GM20000 (cell line): Measurements from ENCODE around the gene MAFF.
A peak's percentile ranks its signal among the peaks of the same experiment; 100 is the strongest.

Experiments used
- DNase-seq: peaks from one replicate; pipeline ENCODE4 v3.0.0; 2012; ENCODE audit warnings: low spot score
- CTCF ChIP-seq: IDR thresholded peaks from 2 replicates; pipeline ENCODE4 v1.5.1; 2012; ENCODE audit warnings: mild to moderate bottlenecking, control low read depth; ENCODE audit errors: extremely low read depth, missing control alignments

MAFF gene

GRCh38 chr22:38181453-38182200 lies 20.2 kb upstream of the MAFF start, which contains the start of gene PLA2G6:
TSS of gene PLA2G6 (minus strand) at chr22:38181830. CDS start at chr22:38169426, 12,404 bp downstream.
- DNase-seq, result peak; percentile 93
- no peak for TF ChIP-seq CTCF

- DNase-seq, result no peak
- no peak for TF ChIP-seq CTCF
These were observed 17.0 kb upstream of the MAFF start for GRCh38 chr22:38184788-38185187.

GRCh38 chr22:38186429-38186828 lies 15.4 kb upstream of the MAFF start:
- DNase-seq, result no peak
- no peak for TF ChIP-seq CTCF

- no peak for TF ChIP-seq CTCF
- no peak for DNase-seq
These were observed 14.2 kb upstream of the MAFF start for GRCh38 chr22:38187413-38188212.

GRCh38 chr22:38189104-38189503 lies 12.7 kb upstream of the MAFF start:
- TF ChIP-seq CTCF, result no peak
- DNase-seq, result no peak

GRCh38 chr22:38190581-38190980 lies 11.2 kb upstream of the MAFF start:
- no peak for DNase-seq
- no peak for TF ChIP-seq CTCF

- no peak for TF ChIP-seq CTCF
- DNase-seq, result no peak
These were observed 10.7 kb upstream of the MAFF start for GRCh38 chr22:38191055-38191454.
